Loucy (cell line): ENCODE results near the gene DEPDC7.

ENCODE experiments used
- H2AFZ ChIP-seq: fragments of 200-600 bp; sonication (generic); 2 replicates; pipeline ENCODE4 v1.6.0; 2016; ENCODE audit warnings: antibody characterized with exemption, mild to moderate bottlenecking, low read length, moderate library complexity
- H3F3A ChIP-seq: fragments of 200-600 bp; 2 replicates; pipeline ENCODE4 v1.6.0; 2016; ENCODE audit warnings: antibody characterized with exemption, low read depth, mild to moderate bottlenecking
- H3K27me3 ChIP-seq: fragments of 200-600 bp; sonication (generic); 2 replicates; pipeline ENCODE4 v1.6.1; 2014; ENCODE audit warnings: low read length, mild to moderate bottlenecking; ENCODE audit not compliant: insufficient read depth, poor library complexity, severe bottlenecking
- H3K36me3 ChIP-seq: fragments of 200-600 bp; sonication (generic); 2 replicates; pipeline ENCODE4 v1.6.1; 2016; ENCODE audit warnings: low read length; ENCODE audit not compliant: insufficient read depth
- H3K4me1 ChIP-seq: fragments of 200-600 bp; sonication (generic); 2 replicates; pipeline ENCODE4 v1.5.1; 2014; ENCODE audit warnings: low read length, mild to moderate bottlenecking; ENCODE audit not compliant: insufficient read depth, poor library complexity, severe bottlenecking
- H3K4me2 ChIP-seq: fragments of 200-600 bp; sonication (generic); 2 replicates; pipeline ENCODE4 v1.6.0; 2014; ENCODE audit warnings: antibody characterized with exemption, low read length, low read depth, mild to moderate bottlenecking; ENCODE audit not compliant: poor library complexity, severe bottlenecking
- H3K4me3 ChIP-seq: fragments of 200-600 bp; sonication (generic); 2 replicates; pipeline ENCODE4 v1.5.1; 2014; ENCODE audit warnings: low read length, mild to moderate bottlenecking, mixed read lengths; ENCODE audit not compliant: poor library complexity, severe bottlenecking
- H3K79me2 ChIP-seq: fragments of 200-600 bp; sonication (generic); 2 replicates; pipeline ENCODE4 v1.6.1; 2014; ENCODE audit warnings: low read length; ENCODE audit not compliant: insufficient read depth
- H3K9ac ChIP-seq: fragments of 200-600 bp; sonication (generic); 2 replicates; pipeline ENCODE4 v1.6.0; 2014; ENCODE audit warnings: mild to moderate bottlenecking, low read depth, low read length, moderate library complexity; ENCODE audit not compliant: poor library complexity, severe bottlenecking
- H3K9me2 ChIP-seq: fragments of 200-600 bp; sonication (generic); replicated peaks from 2 replicates; pipeline ENCODE4 v1.6.1; 2016; ENCODE audit warnings: low read depth, low read length, mixed read lengths
- H3K9me3 ChIP-seq: fragments of 200-600 bp; sonication (generic); 2 replicates; pipeline ENCODE4 v1.6.1; 2014; ENCODE audit warnings: mild to moderate bottlenecking, antibody characterized with exemption, low read length, low read depth; ENCODE audit not compliant: insufficient read depth
- H4K20me1 ChIP-seq: fragments of 200-600 bp; sonication (generic); 2 replicates; pipeline ENCODE4 v1.6.0; 2014; ENCODE audit warnings: antibody characterized with exemption, low read length, mild to moderate bottlenecking; ENCODE audit not compliant: insufficient read depth, poor library complexity, severe bottlenecking
- CTCF ChIP-seq: fragments of 200-600 bp; sonication (generic); conservative IDR thresholded peaks from 2 replicates; pipeline ENCODE4 v1.5.1; 2014; ENCODE audit warnings: mild to moderate bottlenecking, antibody characterized with exemption, low read length
- EZH2phosphoT487 ChIP-seq: fragments of 200-600 bp; IDR thresholded peaks from 2 replicates; pipeline ENCODE4 v1.6.1; 2018; ENCODE audit warnings: antibody characterized with exemption, mild to moderate bottlenecking, moderate library complexity, borderline replicate concordance

The DEPDC7 gene

GRCh38 chr11:33021937-33022336, 6.3 kb downstream of the DEPDC7 start:
- H2AFZ ChIP-seq = no peak overlapping the region
- H3K79me2 ChIP-seq = no peaks in the 10 kb centered on the region
- TF ChIP-seq EZH2phosphoT487 = no peak
- no peak for TF ChIP-seq CTCF
- H3K4me2 ChIP-seq = peak overlapping the region; percentile 49
- H3K4me1 ChIP-seq = peaks cover 24% of the 10 kb centered on the region
- H4K20me1 ChIP-seq = no peaks in the 10 kb centered on the region
- H3K36me3 ChIP-seq = no peaks in the 10 kb centered on the region
- H3K9me3 ChIP-seq = no peaks in the 10 kb centered on the region
- H3K9me2 ChIP-seq = no peaks in the 10 kb centered on the region
- H3F3A ChIP-seq = no peaks in the 10 kb centered on the region
- no peak overlapping the region for H3K9ac ChIP-seq
- H3K4me3 ChIP-seq = no peak overlapping the region
- H3K27me3 ChIP-seq = no peaks in the 10 kb centered on the region

GRCh38 chr11:33025339-33025722, 9.7 kb downstream of the DEPDC7 start:
- H3K79me2 ChIP-seq = no peaks in the 10 kb centered on the region

GRCh38 chr11:33027233-33027632, 11.6 kb downstream of the DEPDC7 start:
- Histone ChIP-seq H3K36me3 (no peaks in the 10 kb centered on the region), H3K9me3 (no peaks in the 10 kb centered on the region), H3K9me2 (no peaks in the 10 kb centered on the region), H2AFZ (no peak overlapping the region), H3F3A (no peaks in the 10 kb centered on the region), H4K20me1 (no peaks in the 10 kb centered on the region), H3K4me3 (no peak overlapping the region), H3K4me1 (peaks cover 14% of the 10 kb centered on the region), H3K27me3 (no peaks in the 10 kb centered on the region), H3K79me2 (no peaks in the 10 kb centered on the region), H3K9ac (no peak overlapping the region), H3K4me2 (no peak overlapping the region)
- TF ChIP-seq CTCF (no peak), EZH2phosphoT487 (no peak)

More at GRCh38 chr11:33025339-33025722, 9.7 kb downstream of the DEPDC7 start:
- Histone ChIP-seq H2AFZ (no peak overlapping the region), H3K9ac (no peak overlapping the region), H3K27me3 (no peaks in the 10 kb centered on the region), H3K4me2 (no peak overlapping the region), H3K36me3 (no peaks in the 10 kb centered on the region), H3K9me3 (no peaks in the 10 kb centered on the region), H3K9me2 (no peaks in the 10 kb centered on the region), H3F3A (no peaks in the 10 kb centered on the region), H3K4me3 (no peak overlapping the region), H3K4me1 (peaks cover 24% of the 10 kb centered on the region), H4K20me1 (no peaks in the 10 kb centered on the region)
- no peak for TF ChIP-seq EZH2phosphoT487
- no peak for TF ChIP-seq CTCF
